ENCODE data around the gene PITPNC1.

DNA sequence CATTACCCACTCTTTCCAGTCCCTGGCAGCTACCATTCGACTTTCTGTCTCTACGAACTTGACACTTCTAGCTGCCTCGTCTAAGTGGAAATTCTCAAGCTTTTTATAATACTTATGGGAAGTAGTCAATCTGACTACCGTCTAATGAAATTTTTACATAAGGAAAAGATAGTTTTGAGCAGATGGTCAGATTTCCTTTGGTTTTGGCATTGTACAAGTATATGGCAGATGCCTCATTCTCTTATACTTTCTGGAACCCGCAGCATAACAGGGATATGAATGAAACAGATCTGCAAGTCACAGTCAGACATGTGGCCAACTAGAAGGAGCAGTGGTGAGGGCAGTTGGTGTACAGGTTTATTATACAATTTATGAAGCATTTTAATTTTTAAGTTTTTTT lies 146.0 kb downstream of the PITPNC1 start:
- TF ChIP-seq, protein P1, sequence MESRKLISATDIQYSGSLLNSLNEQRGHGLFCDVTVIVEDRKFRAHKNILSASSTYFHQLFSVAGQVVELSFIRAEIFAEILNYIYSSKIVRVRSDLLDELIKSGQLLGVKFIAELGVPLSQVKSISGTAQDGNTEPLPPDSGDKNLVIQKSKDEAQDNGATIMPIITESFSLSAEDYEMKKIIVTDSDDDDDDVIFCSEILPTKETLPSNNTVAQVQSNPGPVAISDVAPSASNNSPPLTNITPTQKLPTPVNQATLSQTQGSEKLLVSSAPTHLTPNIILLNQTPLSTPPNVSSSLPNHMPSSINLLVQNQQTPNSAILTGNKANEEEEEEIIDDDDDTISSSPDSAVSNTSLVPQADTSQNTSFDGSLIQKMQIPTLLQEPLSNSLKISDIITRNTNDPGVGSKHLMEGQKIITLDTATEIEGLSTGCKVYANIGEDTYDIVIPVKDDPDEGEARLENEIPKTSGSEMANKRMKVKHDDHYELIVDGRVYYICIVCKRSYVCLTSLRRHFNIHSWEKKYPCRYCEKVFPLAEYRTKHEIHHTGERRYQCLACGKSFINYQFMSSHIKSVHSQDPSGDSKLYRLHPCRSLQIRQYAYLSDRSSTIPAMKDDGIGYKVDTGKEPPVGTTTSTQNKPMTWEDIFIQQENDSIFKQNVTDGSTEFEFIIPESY (CRISPR knock-in tag; IDR thresholded peaks at IDR 0.05), result no peak
- no peak for TF ChIP-seq TEAD3 (CRISPR knock-in tag; optimal IDR thresholded peaks at IDR 0.05; ENCODE audit: borderline replicate concordance)
- TF ChIP-seq HCFC1 (IDR thresholded peaks at IDR 0.05; ENCODE audit: low read depth, low read length), result no peak
- no peak for TF ChIP-seq BRCA1 (CRISPR knock-in tag; IDR thresholded peaks at IDR 0.05)
- no peak for TF ChIP-seq HDAC2 (CRISPR knock-in tag; IDR thresholded peaks at IDR 0.05)
- TF ChIP-seq, protein P2, sequence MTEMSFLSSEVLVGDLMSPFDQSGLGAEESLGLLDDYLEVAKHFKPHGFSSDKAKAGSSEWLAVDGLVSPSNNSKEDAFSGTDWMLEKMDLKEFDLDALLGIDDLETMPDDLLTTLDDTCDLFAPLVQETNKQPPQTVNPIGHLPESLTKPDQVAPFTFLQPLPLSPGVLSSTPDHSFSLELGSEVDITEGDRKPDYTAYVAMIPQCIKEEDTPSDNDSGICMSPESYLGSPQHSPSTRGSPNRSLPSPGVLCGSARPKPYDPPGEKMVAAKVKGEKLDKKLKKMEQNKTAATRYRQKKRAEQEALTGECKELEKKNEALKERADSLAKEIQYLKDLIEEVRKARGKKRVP (CRISPR knock-in tag; IDR thresholded peaks at IDR 0.05), result no peak
- TF ChIP-seq, protein P3, sequence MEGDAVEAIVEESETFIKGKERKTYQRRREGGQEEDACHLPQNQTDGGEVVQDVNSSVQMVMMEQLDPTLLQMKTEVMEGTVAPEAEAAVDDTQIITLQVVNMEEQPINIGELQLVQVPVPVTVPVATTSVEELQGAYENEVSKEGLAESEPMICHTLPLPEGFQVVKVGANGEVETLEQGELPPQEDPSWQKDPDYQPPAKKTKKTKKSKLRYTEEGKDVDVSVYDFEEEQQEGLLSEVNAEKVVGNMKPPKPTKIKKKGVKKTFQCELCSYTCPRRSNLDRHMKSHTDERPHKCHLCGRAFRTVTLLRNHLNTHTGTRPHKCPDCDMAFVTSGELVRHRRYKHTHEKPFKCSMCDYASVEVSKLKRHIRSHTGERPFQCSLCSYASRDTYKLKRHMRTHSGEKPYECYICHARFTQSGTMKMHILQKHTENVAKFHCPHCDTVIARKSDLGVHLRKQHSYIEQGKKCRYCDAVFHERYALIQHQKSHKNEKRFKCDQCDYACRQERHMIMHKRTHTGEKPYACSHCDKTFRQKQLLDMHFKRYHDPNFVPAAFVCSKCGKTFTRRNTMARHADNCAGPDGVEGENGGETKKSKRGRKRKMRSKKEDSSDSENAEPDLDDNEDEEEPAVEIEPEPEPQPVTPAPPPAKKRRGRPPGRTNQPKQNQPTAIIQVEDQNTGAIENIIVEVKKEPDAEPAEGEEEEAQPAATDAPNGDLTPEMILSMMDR (CRISPR knock-in tag; IDR thresholded peaks at IDR 0.05), result no peak
